Fibroblast of lung (primary cell): ENCODE data around the gene C10orf90. TPM values are rescaled to one million over a fixed set of nuclear protein-coding genes. Genes with fewer than 3 reads are reported as not detected.

ENCODE experiments used
- DNase-seq, 2 donors: peaks; one replicate each; pipeline versions ENCODE4 v3.0.0 to v3.0.0-alpha.2; 2010; ENCODE audit warnings: low read depth in 2 of 2
- H2AFZ ChIP-seq: 2 replicates; pipeline ENCODE4 v1.5.1; 2012; ENCODE audit warnings: low read length, control low read depth, inconsistent platforms
- H3K27ac ChIP-seq: 2 replicates; pipeline ENCODE4 v1.5.1; 2011; ENCODE audit warnings: low read length, control low read depth; ENCODE audit not compliant: insufficient read depth
- H3K27me3 ChIP-seq: 2 replicates; pipeline ENCODE4 v1.5.1; 2011; ENCODE audit warnings: mild to moderate bottlenecking, low read length; ENCODE audit not compliant: control insufficient read depth, insufficient read depth
- H3K36me3 ChIP-seq: 2 replicates; pipeline ENCODE4 v1.5.1; 2011; ENCODE audit warnings: low read length; ENCODE audit not compliant: control insufficient read depth, insufficient read depth
- H3K4me1 ChIP-seq: 2 replicates; pipeline ENCODE4 v1.5.1; 2011; ENCODE audit warnings: low read length; ENCODE audit not compliant: control insufficient read depth, insufficient read depth; ENCODE audit errors: extremely low read depth
- H3K4me2 ChIP-seq: 2 replicates; pipeline ENCODE4 v1.5.1; 2011; ENCODE audit warnings: low read length, control low read depth; ENCODE audit not compliant: insufficient read depth; ENCODE audit errors: extremely low read depth
- H3K4me3 ChIP-seq, 4 experiments: fragments of 200-600 bp in 1 of 4; sonication (generic) in 1 of 4; replicated peaks in 1 of 4; 2 replicates each; pipeline ENCODE4 v1.5.1; 2011 to 2016; ENCODE audit warnings: low read length in 4 of 4, low read depth in 3 of 4, mild to moderate bottlenecking in 3 of 4, control low read depth in 2 of 4, inconsistent platforms in 1 of 4, mixed read lengths in 1 of 4; ENCODE audit not compliant: insufficient read depth in 1 of 4; ENCODE audit errors: control extremely low read depth in 1 of 4
- H3K79me2 ChIP-seq: 2 replicates; pipeline ENCODE4 v1.5.1; 2012; ENCODE audit warnings: mild to moderate bottlenecking, low read length, inconsistent platforms; ENCODE audit not compliant: control insufficient read depth, insufficient read depth
- H3K9ac ChIP-seq: 2 replicates; pipeline ENCODE4 v1.5.1; 2011; ENCODE audit warnings: mild to moderate bottlenecking, low read length, control low read depth; ENCODE audit not compliant: insufficient read depth
- H3K9me3 ChIP-seq: 2 replicates; pipeline ENCODE4 v1.5.1; 2012; ENCODE audit warnings: low read depth, low read length; ENCODE audit not compliant: control insufficient read depth, insufficient read depth
- H4K20me1 ChIP-seq: 2 replicates; pipeline ENCODE4 v1.5.1; 2011; ENCODE audit warnings: low read length; ENCODE audit not compliant: control insufficient read depth, insufficient read depth; ENCODE audit errors: extremely low read depth
- CTCF ChIP-seq, 2 donors: IDR thresholded peaks in 1 of 2; conservative IDR thresholded peaks in 1 of 2; 1 replicate in 1 of 2; 2 replicates in 1 of 2; pipeline ENCODE4 v1.5.1; 2011 to 2012; ENCODE audit warnings: low read length in 2 of 2, control low read depth in 1 of 2, inconsistent platforms in 1 of 2, low read depth in 1 of 2, mild to moderate bottlenecking in 1 of 2
- EZH2 ChIP-seq: IDR thresholded peaks from 2 replicates; pipeline ENCODE4 v1.5.1; 2012; ENCODE audit warnings: low read length, control low read depth, mild to moderate bottlenecking; ENCODE audit errors: missing control alignments
- polyA plus RNA-seq, 2 donors: library from polyadenylated mRNA; depleted of rRNA in 1 of 2; stranded (reverse) in 1 of 2; unstranded in 1 of 2; fragments of >200 nt; gene quantifications; 2 replicates each; pipeline ENCODE4 v1.2.1, GENCODE V29; 2011 to 2012; ENCODE audit warnings: missing spikeins in 1 of 2
- total RNA-seq: library from RNA; depleted of rRNA; stranded (reverse); fragments of >200 nt; gene quantifications from 2 replicates; pipeline ENCODE4 v1.2.1, GENCODE V29; 2014

Gene C10orf90
- total and polyA plus RNA-seq, 2 donors (not counting 1 experiment from before 2014, with no cell fraction given): 0.17 to 0.65 TPM

GRCh38 chr10:126504063-126504760 lies 166.3 kb downstream of the C10orf90 start:
- H3K4me2 ChIP-seq: no peak overlapping the region
- no peaks in the 10 kb centered on the region for H3K27me3 ChIP-seq
- no peaks in the 10 kb centered on the region for H3K79me2 ChIP-seq
- H3K4me3 ChIP-seq: no peak overlapping the region
- no peaks in the 10 kb centered on the region for H3K9me3 ChIP-seq
- peaks cover 15% of the 10 kb centered on the region for H3K4me1 ChIP-seq
- H3K27ac ChIP-seq: no peak overlapping the region
- H3K36me3 ChIP-seq: no peaks in the 10 kb centered on the region
- peak; percentile 62 to 76 for DNase-seq
- no peak overlapping the region for H2AFZ ChIP-seq
- TF ChIP-seq EZH2 (no peak), CTCF (conservative IDR thresholded peaks at IDR 0.05 in 1 of 2, IDR thresholded peaks at IDR 0.05 in 1 of 2; ENCODE audit: low read depth in 1 of 2, low read length in 2 of 2) (peak; percentile 82 to 91)
- H4K20me1 ChIP-seq: no peaks in the 10 kb centered on the region
- H3K9ac ChIP-seq: no peak overlapping the region

- no peaks in the 10 kb centered on the region for H3K9me3 ChIP-seq
- no peak overlapping the region for H3K9ac ChIP-seq
- no peak overlapping the region for H3K27ac ChIP-seq
- no peaks in the 10 kb centered on the region for H3K79me2 ChIP-seq
- H3K4me3 ChIP-seq: no peak overlapping the region
- no peaks in the 10 kb centered on the region for H4K20me1 ChIP-seq
- no peaks in the 10 kb centered on the region for H3K36me3 ChIP-seq
- no peak overlapping the region for H3K4me2 ChIP-seq
- no peaks in the 10 kb centered on the region for H3K27me3 ChIP-seq
- H3K4me1 ChIP-seq: peaks cover 15% of the 10 kb centered on the region
- no peak for DNase-seq
- H2AFZ ChIP-seq: no peak overlapping the region
- TF ChIP-seq EZH2: no peak
- no peak for TF ChIP-seq CTCF (conservative IDR thresholded peaks at IDR 0.05 in 1 of 2, IDR thresholded peaks at IDR 0.05 in 1 of 2; ENCODE audit: low read depth in 1 of 2, low read length in 2 of 2)
These were observed 167.0 kb downstream of the C10orf90 start for GRCh38 chr10:126503392-126504062.

- Histone ChIP-seq H4K20me1 (no peaks in the 10 kb centered on the region), H3K9ac (no peak overlapping the region), H3K27me3 (no peaks in the 10 kb centered on the region), H3K27ac (no peak overlapping the region), H3K79me2 (no peaks in the 10 kb centered on the region), H3K4me3 (no peak overlapping the region), H2AFZ (no peak overlapping the region), H3K36me3 (no peaks in the 10 kb centered on the region), H3K4me2 (no peak overlapping the region), H3K9me3 (no peaks in the 10 kb centered on the region), H3K4me1 (peaks cover 15% of the 10 kb centered on the region)
- no peak for TF ChIP-seq EZH2
- no peak for TF ChIP-seq CTCF (conservative IDR thresholded peaks at IDR 0.05 in 1 of 2, IDR thresholded peaks at IDR 0.05 in 1 of 2; ENCODE audit: low read depth in 1 of 2, low read length in 2 of 2)
- peak in 1 of 2 donors; percentile 65 for DNase-seq
These were observed 168.1 kb downstream of the C10orf90 start for GRCh38 chr10:126502441-126502840.
